A549 treated with DMSO at 1 μM for 4 hours (cell line): ENCODE data around the gene ARR3. TPM values are rescaled to one million over a fixed set of nuclear protein-coding genes. Genes with fewer than 3 reads are reported as not detected.

Source experiments
- total RNA-seq: library from RNA; stranded (reverse); fragments of 200-300 nt; extraction: Qiagen RNA extraction; gene quantifications from 5 replicates; pipeline ENCODE4 v1.2.3, GENCODE V29; 2022; ENCODE audit warnings: low read depth

The ARR3 gene
- total RNA-seq, result not detected in 5 replicates

GRCh38 chrX:70268034-70268433 lies at the start of gene ARR3:
ARR3 (plus strand) TSS chrX:70268334; CDS start chrX:70269386, 1,052 bp downstream.

DNA sequence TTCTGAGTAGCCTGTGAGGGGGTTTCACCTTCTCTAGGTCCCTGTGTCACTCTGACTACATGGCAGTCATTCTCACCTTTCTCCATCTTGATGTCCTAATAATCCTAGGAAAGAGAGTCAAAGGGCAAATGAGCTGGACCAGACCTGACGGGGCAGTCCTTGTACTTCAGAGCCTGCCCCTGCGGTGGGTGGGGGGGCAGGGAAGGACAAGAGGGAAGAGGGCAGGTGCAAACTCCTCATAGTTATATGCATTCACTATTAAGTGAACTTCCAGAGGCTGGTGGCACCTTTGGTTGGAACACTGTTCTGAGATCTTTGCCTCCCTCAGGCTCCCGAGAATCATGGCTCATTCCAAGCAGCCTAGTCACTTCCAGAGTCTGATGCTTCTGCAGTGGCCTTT lies 33.8 kb upstream of the ARR3 start, which contains the start of gene AWAT1:
TSS of gene AWAT1 (plus strand) at position 301 of the 400 bp plus-strand sequence. CDS start at position 342, 41 bp downstream.

GRCh38 chrX:70260104-70260503 lies 8.0 kb upstream of the ARR3 start, which contains the start of gene P2RY4:
P2RY4 (minus strand) TSS chrX:70260204; CDS start chrX:70259624, 580 bp downstream.

DNA sequence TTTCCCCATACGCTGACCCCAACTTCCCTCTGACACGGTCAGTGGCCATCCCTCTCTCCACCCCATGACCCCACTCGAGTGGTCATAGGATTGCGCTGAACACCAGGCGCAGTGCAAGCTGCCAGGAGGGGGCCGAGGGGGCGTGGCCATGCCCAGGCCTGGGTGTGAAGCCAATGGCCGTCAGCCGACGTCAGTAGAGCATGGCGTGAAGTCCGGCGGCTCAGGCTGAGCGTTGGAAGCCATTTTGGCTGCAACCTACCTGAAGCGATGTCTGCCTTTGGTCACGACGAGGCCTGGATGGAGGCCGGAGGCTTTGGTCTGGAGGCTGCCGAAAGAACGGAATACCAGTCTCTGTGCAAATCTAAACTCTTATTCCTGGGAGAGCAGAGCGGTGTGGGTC lies 13.8 kb downstream of the ARR3 start, which contains the start of gene RAB41:
TSS of gene RAB41 (plus strand) at position 222 of the 400 bp plus-strand sequence. CDS start at position 268, 46 bp downstream.

DNA sequence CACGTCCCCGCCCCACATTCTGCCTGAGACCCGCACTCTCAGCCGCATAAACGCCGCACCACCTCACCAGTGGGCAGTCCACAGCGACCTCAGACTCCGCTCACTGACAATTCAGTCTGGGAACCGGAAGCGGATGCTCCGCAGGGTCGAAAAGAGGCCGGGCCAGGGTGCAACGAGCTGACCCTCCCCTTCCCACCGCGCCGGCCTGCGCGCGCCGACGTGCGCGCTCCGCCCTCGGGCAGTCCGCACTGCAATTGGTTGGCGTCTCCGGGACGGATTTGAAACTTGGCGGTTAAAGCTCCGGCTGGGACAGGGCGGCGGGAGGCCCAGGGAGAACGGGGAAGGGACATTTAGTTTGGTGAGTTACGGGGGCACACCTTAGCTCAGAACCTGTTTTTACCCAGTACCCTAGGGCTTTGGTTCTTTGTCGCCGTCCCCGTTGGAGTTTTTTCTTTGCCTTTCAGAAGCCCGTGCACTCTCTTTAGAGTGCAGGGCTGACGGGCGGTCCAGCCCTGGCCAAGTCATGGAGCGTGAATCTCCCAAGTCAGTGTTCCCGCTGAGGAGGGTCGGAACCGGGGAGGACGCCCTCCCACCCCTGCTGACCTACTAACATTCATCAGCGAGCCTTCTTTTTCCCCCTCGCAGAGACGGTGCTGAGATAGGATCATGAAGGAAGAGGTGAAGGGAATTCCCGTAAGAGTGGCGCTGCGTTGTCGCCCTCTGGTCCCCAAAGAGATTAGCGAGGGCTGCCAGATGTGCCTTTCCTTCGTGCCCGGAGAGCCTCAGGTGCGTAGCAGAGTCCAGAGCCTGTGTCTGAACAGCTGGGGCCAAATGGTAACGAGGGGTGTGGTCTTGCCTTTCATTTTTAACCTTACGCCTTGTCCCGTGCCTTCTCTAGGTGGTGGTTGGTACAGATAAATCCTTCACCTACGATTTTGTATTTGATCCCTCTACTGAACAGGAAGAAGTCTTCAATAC lies 21.9 kb downstream of the ARR3 start, which contains the start of the genes KIF4A and PDZD11:
TSS of gene KIF4A (plus strand) at position 312 of the 978 bp plus-strand sequence. CDS start at position 667, 355 bp downstream.
TSS of gene PDZD11 (minus strand) at position 135 of the 978 bp plus-strand sequence. CDS start 586 bp downstream, outside the sequence.

Other genes with a start within 250 kb of the ARR3 start
- gene AWAT2, start 218.4 kb upstream of the ARR3 start, total RNA-seq, result not detected in 5 replicates
- gene OTUD6A, start 205.9 kb upstream of the ARR3 start, total RNA-seq, result not detected in 5 replicates
- gene IGBP1, start 134.9 kb upstream of the ARR3 start, total RNA-seq, result 57.9 to 70.7 TPM (median 66.1 TPM) in 5 replicates
- gene DGAT2L6, start 90.9 kb upstream of the ARR3 start, total RNA-seq, result not detected in 5 replicates
- gene AWAT1, start 33.7 kb upstream of the ARR3 start, total RNA-seq, result not detected in 5 replicates
- gene P2RY4, start 8.1 kb upstream of the ARR3 start, total RNA-seq, result 0.05 TPM in 1 of 5 replicates, not detected in the others
- not detected in 5 replicates for gene RAB41, start 13.8 kb downstream of the ARR3 start, total RNA-seq
- 86.7 to 108 TPM (median 89.1 TPM) in 5 replicates for gene PDZD11, start 21.6 kb downstream of the ARR3 start, total RNA-seq
- 23.3 to 32.5 TPM (median 31.5 TPM) in 5 replicates for gene KIF4A, start 21.8 kb downstream of the ARR3 start, total RNA-seq
- gene GDPD2, start 155.0 kb downstream of the ARR3 start, total RNA-seq, result 0.03 to 0.06 TPM in 2 of 5 replicates, not detected in the others
- gene DLG3, start 176.5 kb downstream of the ARR3 start, total RNA-seq, result 1.9 to 4.2 TPM (median 2.3 TPM) in 5 replicates